HG03175 (cell line): ENCODE measurements around the gene NIT1.

Experiments used
- ATAC-seq: cut with Tn5 transposase; IDR thresholded peaks from one replicate; pipeline ENCODE4 v1.9.1; 2021; ENCODE audit warnings: mild to moderate bottlenecking, moderate library complexity; ENCODE audit not compliant: unreplicated experiment

Gene NIT1

GRCh38 chr1:161083748-161084596 lies 33.9 kb upstream of the NIT1 start:
- ATAC-seq, result no peak

- ATAC-seq, result no peak
Observed at GRCh38 chr1:161084597-161084988, 33.3 kb upstream of the NIT1 start.

- no peak for ATAC-seq
Observed at GRCh38 chr1:161085165-161085564, 32.7 kb upstream of the NIT1 start.

GRCh38 chr1:161086457-161086856 lies 31.4 kb upstream of the NIT1 start:
- no peak for ATAC-seq

GRCh38 chr1:161088587-161089110 lies 29.3 kb upstream of the NIT1 start:
- no peak for ATAC-seq

- no peak for ATAC-seq
Observed at GRCh38 chr1:161089251-161089924, 28.5 kb upstream of the NIT1 start, which contains the start of gene NECTIN4. Gene NECTIN4 (minus strand): TSS chr1:161089558. CDS start chr1:161089296, 262 bp downstream.

- ATAC-seq, result no peak
Observed at GRCh38 chr1:161089938-161090337, 28.0 kb upstream of the NIT1 start.

GRCh38 chr1:161090617-161091016 lies 27.3 kb upstream of the NIT1 start:
- no peak for ATAC-seq

- ATAC-seq, result no peak
Observed at GRCh38 chr1:161091093-161091492, 26.8 kb upstream of the NIT1 start.

- no peak for ATAC-seq
Observed at GRCh38 chr1:161091796-161092507, 26.0 kb upstream of the NIT1 start.

GRCh38 chr1:161092621-161093028 lies 25.3 kb upstream of the NIT1 start:
- no peak for ATAC-seq

- no peak for ATAC-seq
Observed at GRCh38 chr1:161094481-161094880, 23.4 kb upstream of the NIT1 start.

GRCh38 chr1:161095230-161095629 lies 22.7 kb upstream of the NIT1 start:
- ATAC-seq, result no peak

GRCh38 chr1:161096015-161096414 lies 21.9 kb upstream of the NIT1 start:
- peak; percentile 45 for ATAC-seq

- ATAC-seq, result no peak
Observed at GRCh38 chr1:161096530-161096929, 21.4 kb upstream of the NIT1 start.

- peak; percentile 74 for ATAC-seq
Observed at GRCh38 chr1:161098210-161099068, 19.5 kb upstream of the NIT1 start, which contains the start of gene KLHDC9. Gene KLHDC9 (plus strand): TSS chr1:161098361. CDS start chr1:161098536, 175 bp downstream.

- no peak for ATAC-seq
Observed at GRCh38 chr1:161099090-161099802, 18.7 kb upstream of the NIT1 start.

GRCh38 chr1:161100556-161100955 lies 17.3 kb upstream of the NIT1 start:
- ATAC-seq, result no peak

GRCh38 chr1:161106431-161106830 lies 11.5 kb upstream of the NIT1 start:
- ATAC-seq, result no peak

GRCh38 chr1:161111117-161111516 lies 6.8 kb upstream of the NIT1 start:
- no peak for ATAC-seq
